ENCODE measurements around the gene GALNT5.

GALNT5 gene

GRCh38 chr2:157292853-157293252 lies 35.3 kb downstream of the GALNT5 start:
- DNase-seq = no peak

GRCh38 chr2:157296490-157296889 lies 39.0 kb downstream of the GALNT5 start:
- no peak for DNase-seq

GRCh38 chr2:157296958-157297357 lies 39.5 kb downstream of the GALNT5 start:
- DNase-seq = no peak

GRCh38 chr2:157301307-157301706 lies 43.8 kb downstream of the GALNT5 start:
- DNase-seq = no peak

GRCh38 chr2:157302492-157303099 lies 45.1 kb downstream of the GALNT5 start:
- DNase-seq = peak; percentile 40

- no peak for DNase-seq
These were observed 46.1 kb downstream of the GALNT5 start for GRCh38 chr2:157303612-157304011.

GRCh38 chr2:157304811-157305722 lies 47.6 kb downstream of the GALNT5 start:
- no peak for DNase-seq

GRCh38 chr2:157305723-157306110 lies 48.2 kb downstream of the GALNT5 start:
- DNase-seq = no peak

GRCh38 chr2:157307021-157307420 lies 49.5 kb downstream of the GALNT5 start:
- DNase-seq = no peak

GRCh38 chr2:157309878-157310277 lies 52.4 kb downstream of the GALNT5 start:
- DNase-seq = no peak

- DNase-seq = no peak
These were observed 54.2 kb downstream of the GALNT5 start for GRCh38 chr2:157311706-157312105.

- no peak for DNase-seq
These were observed 55.5 kb downstream of the GALNT5 start for GRCh38 chr2:157312866-157313486.

GRCh38 chr2:157315901-157316300 lies 58.4 kb downstream of the GALNT5 start:
- DNase-seq = no peak

- DNase-seq = no peak
These were observed 61.4 kb downstream of the GALNT5 start for GRCh38 chr2:157318884-157319283.

- no peak for DNase-seq
These were observed 62.3 kb downstream of the GALNT5 start for GRCh38 chr2:157319795-157320194.

GRCh38 chr2:157320409-157320808 lies 62.9 kb downstream of the GALNT5 start:
- DNase-seq = no peak

GRCh38 chr2:157321466-157321865 lies 64.0 kb downstream of the GALNT5 start:
- no peak for DNase-seq

GRCh38 chr2:157322432-157322831 lies 64.9 kb downstream of the GALNT5 start:
- DNase-seq = no peak

- DNase-seq = no peak
These were observed 66.9 kb downstream of the GALNT5 start for GRCh38 chr2:157324331-157324843.

- peak; percentile 2 for DNase-seq
These were observed 68.3 kb downstream of the GALNT5 start, which contains the start of gene ERMN for GRCh38 chr2:157325786-157326185. ERMN (minus strand) TSS chr2:157325824; CDS start chr2:157325642, 182 bp downstream.

- DNase-seq = no peak
These were observed 69.2 kb downstream of the GALNT5 start for GRCh38 chr2:157326698-157327097.

GRCh38 chr2:157327200-157327599 lies 69.7 kb downstream of the GALNT5 start:
- DNase-seq = no peak
